Measurements from ENCODE around the gene ARNT2. TPM values are rescaled to one million over a fixed set of nuclear protein-coding genes. Genes with fewer than 3 reads are reported as not detected.

The ARNT2 gene
- total and polyA plus RNA-seq, 2 of the 13 experiments (the other 11 are each of a cell fraction or from before 2014, with no cell fraction given) = 0.69 to 1.7 TPM

DNA sequence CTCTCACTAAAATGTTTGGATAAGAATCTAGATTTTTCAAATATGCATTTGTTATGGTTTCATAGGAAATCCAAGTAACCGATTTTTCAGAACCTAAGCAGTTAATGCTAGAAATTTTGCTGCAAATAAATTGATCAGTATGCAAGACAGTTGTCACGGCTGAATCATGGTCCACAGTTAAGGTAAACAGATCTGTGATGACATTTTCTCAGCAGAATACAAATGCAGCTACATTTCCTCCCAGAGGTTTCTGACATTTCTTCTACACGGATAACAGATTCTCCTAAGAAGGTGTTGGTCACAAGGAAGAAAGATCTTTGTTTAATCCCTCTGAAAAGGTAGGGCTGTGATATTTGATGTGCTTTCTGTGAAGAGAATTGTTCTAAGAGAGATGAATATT, 36.9 kb downstream of the ARNT2 start (continued):
- TF ChIP-seq, protein P1, sequence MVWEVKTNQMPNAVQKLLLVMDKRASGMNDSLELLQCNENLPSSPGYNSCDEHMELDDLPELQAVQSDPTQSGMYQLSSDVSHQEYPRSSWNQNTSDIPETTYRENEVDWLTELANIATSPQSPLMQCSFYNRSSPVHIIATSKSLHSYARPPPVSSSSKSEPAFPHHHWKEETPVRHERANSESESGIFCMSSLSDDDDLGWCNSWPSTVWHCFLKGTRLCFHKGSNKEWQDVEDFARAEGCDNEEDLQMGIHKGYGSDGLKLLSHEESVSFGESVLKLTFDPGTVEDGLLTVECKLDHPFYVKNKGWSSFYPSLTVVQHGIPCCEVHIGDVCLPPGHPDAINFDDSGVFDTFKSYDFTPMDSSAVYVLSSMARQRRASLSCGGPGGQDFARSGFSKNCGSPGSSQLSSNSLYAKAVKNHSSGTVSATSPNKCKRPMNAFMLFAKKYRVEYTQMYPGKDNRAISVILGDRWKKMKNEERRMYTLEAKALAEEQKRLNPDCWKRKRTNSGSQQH (CRISPR knock-in tag; IDR thresholded peaks at IDR 0.05; ENCODE audit: low read depth) = no peak
- TF ChIP-seq ZNF33B (CRISPR knock-in tag; IDR thresholded peaks at IDR 0.05) = no peak
- TF ChIP-seq IKZF1 (IDR thresholded peaks at IDR 0.05) = no peak
- TF ChIP-seq PREB (CRISPR knock-in tag; IDR thresholded peaks at IDR 0.05) = no peak
- TF ChIP-seq ZNF614 (CRISPR knock-in tag; IDR thresholded peaks at IDR 0.05; ENCODE audit: borderline replicate concordance) = no peak
- TF ChIP-seq, protein P2, sequence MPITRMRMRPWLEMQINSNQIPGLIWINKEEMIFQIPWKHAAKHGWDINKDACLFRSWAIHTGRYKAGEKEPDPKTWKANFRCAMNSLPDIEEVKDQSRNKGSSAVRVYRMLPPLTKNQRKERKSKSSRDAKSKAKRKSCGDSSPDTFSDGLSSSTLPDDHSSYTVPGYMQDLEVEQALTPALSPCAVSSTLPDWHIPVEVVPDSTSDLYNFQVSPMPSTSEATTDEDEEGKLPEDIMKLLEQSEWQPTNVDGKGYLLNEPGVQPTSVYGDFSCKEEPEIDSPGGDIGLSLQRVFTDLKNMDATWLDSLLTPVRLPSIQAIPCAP (CRISPR knock-in tag; IDR thresholded peaks at IDR 0.05; ENCODE audit: low read depth) = no peak
- TF ChIP-seq HIVEP1 (CRISPR knock-in tag; IDR thresholded peaks at IDR 0.05) = no peak
- TF ChIP-seq, protein P3, sequence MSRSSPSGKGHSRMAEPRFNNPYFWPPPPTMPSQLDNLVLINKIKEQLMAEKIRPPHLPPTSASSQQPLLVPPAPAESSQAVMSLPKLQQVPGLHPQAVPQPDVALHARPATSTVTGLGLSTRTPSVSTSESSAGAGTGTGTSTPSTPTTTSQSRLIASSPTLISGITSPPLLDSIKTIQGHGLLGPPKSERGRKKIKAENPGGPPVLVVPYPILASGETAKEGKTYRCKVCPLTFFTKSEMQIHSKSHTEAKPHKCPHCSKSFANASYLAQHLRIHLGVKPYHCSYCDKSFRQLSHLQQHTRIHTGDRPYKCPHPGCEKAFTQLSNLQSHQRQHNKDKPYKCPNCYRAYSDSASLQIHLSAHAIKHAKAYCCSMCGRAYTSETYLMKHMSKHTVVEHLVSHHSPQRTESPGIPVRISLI (CRISPR knock-in tag; IDR thresholded peaks at IDR 0.05; ENCODE audit: borderline replicate concordance) = no peak
- no peak for TF ChIP-seq ZNF792 (CRISPR knock-in tag; IDR thresholded peaks at IDR 0.05)

GRCh38 chr15:80441714-80442113, 37.5 kb downstream of the ARNT2 start:
- WGBS (ENCODE audit: low lambda C conversion rate) = 52% methylated on average over 7 of the region's 7 CpGs
- CTCF ChIA-PET (ENCODE audit: low intra/inter-chr PET ratio, low total read pairs) = no interaction called here
- 0 out of 5 replicates have a peak, but pooled peaks cover 0 to 3% of the 10 kb centered on the region in 2 experiments for H3K27me3 ChIP-seq (ENCODE audit: control insufficient read depth in 1 of 2, insufficient read depth in 2 of 2, low read length in 2 of 2)
- no peak for TF ChIP-seq ZBTB38 (CRISPR knock-in tag; IDR thresholded peaks at IDR 0.05)
- no peak for TF ChIP-seq MIER3 (CRISPR knock-in tag; IDR thresholded peaks at IDR 0.05; ENCODE audit: borderline replicate concordance)
- TF ChIP-seq FOXP1 (IDR thresholded peaks at IDR 0.05) = no peak
- TF ChIP-seq FOXP1 (CRISPR knock-in tag; IDR thresholded peaks at IDR 0.05) = no peak
- TF ChIP-seq ZNF382 (CRISPR knock-in tag; IDR thresholded peaks at IDR 0.05; ENCODE audit: borderline replicate concordance) = no peak
- TF ChIP-seq ZFX (CRISPR knock-in tag; IDR thresholded peaks at IDR 0.05; ENCODE audit: low read depth) = no peak
- TF ChIP-seq RNF2 (conservative IDR thresholded peaks at IDR 0.05; ENCODE audit: low read depth) = no peak
- TF ChIP-seq, protein P4, sequence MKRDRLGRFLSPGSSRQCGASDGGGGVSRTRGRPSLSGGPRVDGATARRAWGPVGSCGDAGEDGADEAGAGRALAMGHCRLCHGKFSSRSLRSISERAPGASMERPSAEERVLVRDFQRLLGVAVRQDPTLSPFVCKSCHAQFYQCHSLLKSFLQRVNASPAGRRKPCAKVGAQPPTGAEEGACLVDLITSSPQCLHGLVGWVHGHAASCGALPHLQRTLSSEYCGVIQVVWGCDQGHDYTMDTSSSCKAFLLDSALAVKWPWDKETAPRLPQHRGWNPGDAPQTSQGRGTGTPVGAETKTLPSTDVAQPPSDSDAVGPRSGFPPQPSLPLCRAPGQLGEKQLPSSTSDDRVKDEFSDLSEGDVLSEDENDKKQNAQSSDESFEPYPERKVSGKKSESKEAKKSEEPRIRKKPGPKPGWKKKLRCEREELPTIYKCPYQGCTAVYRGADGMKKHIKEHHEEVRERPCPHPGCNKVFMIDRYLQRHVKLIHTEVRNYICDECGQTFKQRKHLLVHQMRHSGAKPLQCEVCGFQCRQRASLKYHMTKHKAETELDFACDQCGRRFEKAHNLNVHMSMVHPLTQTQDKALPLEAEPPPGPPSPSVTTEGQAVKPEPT (CRISPR knock-in tag; IDR thresholded peaks at IDR 0.05; ENCODE audit: low read depth) = no peak
- TF ChIP-seq ZSCAN12 (CRISPR knock-in tag; IDR thresholded peaks at IDR 0.05) = no peak
- TF ChIP-seq, protein P5, sequence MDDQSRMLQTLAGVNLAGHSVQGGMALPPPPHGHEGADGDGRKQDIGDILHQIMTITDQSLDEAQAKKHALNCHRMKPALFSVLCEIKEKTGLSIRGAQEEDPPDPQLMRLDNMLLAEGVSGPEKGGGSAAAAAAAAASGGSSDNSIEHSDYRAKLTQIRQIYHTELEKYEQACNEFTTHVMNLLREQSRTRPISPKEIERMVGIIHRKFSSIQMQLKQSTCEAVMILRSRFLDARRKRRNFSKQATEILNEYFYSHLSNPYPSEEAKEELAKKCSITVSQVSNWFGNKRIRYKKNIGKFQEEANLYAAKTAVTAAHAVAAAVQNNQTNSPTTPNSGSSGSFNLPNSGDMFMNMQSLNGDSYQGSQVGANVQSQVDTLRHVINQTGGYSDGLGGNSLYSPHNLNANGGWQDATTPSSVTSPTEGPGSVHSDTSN (CRISPR knock-in tag; IDR thresholded peaks at IDR 0.05; ENCODE audit: borderline replicate concordance) = no peak

More at GRCh38 chr15:80441714-80442113, 37.5 kb downstream of the ARNT2 start:
- H3K79me2 ChIP-seq (ENCODE audit: insufficient read depth, low read length) = no peaks in the 10 kb centered on the region
- no peak overlapping the region for H3K4me3 ChIP-seq (replicated peaks in 1 of 3; ENCODE audit: insufficient read depth in 1 of 3, low read depth in 2 of 3, low read length in 3 of 3)
- DNase-seq (ENCODE audit: low spot score) (no peak), FAIRE-seq (no peak), ATAC-seq (no peak)
- H3K9me3 ChIP-seq (ENCODE audit: low read length) = no peaks in the 10 kb centered on the region
- intact Hi-C loops (cut with micrococcal nuclease; ENCODE audit: unreplicated experiment) (no loop called here), in situ Hi-C loops (cut with HindIII; ENCODE audit: extremely low pct_ligation_motif_present, low pct_unique_long_range_greater_than_20kb) (no loop called here)
- POLR2A ChIA-PET = no interaction called here
- no peaks in the 10 kb centered on the region for H4K20me1 ChIP-seq (ENCODE audit: insufficient read depth, low read length)
- no peaks in the 10 kb centered on the region for H3K36me3 ChIP-seq (replicated peaks in 1 of 2; ENCODE audit: control insufficient read depth in 1 of 2, insufficient read depth in 2 of 2, low read length in 2 of 2)
- peaks cover 8% of the 10 kb centered on the region for H3K4me1 ChIP-seq (ENCODE audit: insufficient read depth, low read length)
- no peak overlapping the region for H3K9ac ChIP-seq (ENCODE audit: insufficient read depth, low read depth, low read length)
- H3K4me2 ChIP-seq (ENCODE audit: low read depth, low read length) = no peak overlapping the region
- H2AFZ ChIP-seq (ENCODE audit: low read length) = no peak overlapping the region
- no TSS peak for BruUV-seq (replicated peaks)
- H3K27ac ChIP-seq (ENCODE audit: extremely low read length, insufficient read depth, low read length) = no peak overlapping the region

All from HepG2 (cell line).